HCT116 (cell line): Measurements from ENCODE around the gene ACVR1. TPM values are rescaled to one million over a fixed set of nuclear protein-coding genes. Genes with fewer than 3 reads are reported as not detected.
"Not testable (repeated sequence)": the region's sequence is repeated elsewhere in the genome, so short reads cannot be mapped to it uniquely, and the experiment has no call there.

Experiments used
- ATAC-seq: fragments of 200-7000 bp; cut with Tn5 transposase; 2 replicates; pipeline ENCODE4 v1.9.1; 2020; ENCODE audit warnings: mild to moderate bottlenecking, moderate library complexity
- BruUV-seq: library from RNA; stranded (reverse); fragments of 400-500 nt; replicated peaks from 2 replicates; lab custom pipeline; 2021; lab: Mats Ljungman, UMichigan
- CTCF ChIA-PET: fragments of 300-600 bp; sonication (Branson Sonifier 250); formaldehyde crosslinking; loops from one replicate; lab custom pipeline; 2021; ENCODE audit warnings: antibody characterized with exemption; lab: Charles Lee
- POLR2A ChIA-PET: fragments of 300-600, 350-600 bp; sonication (Branson Sonifier 250); formaldehyde crosslinking; loops from one replicate; lab custom pipeline; 2021; ENCODE audit warnings: antibody characterized with exemption; lab: Charles Lee
- RAD21 ChIA-PET, 2 experiments: fragments of 300-600 bp; sonication (Branson Sonifier 250); formaldehyde crosslinking; loops; one replicate each; lab custom pipeline; 2023; ENCODE audit warnings: low total read pairs in 2 of 2; ENCODE audit not compliant: uncharacterized antibody in 2 of 2, unreplicated experiment in 2 of 2, low non-redundant PET in 1 of 2; lab: Charles Lee
- DNase-seq: peaks from one replicate; pipeline ENCODE4 v3.0.0-alpha.2; 2010; ENCODE audit warnings: low read depth, low spot score
- H2AFZ ChIP-seq: fragments of 200-600 bp; shearing (Covaris generic), sonication (generic); 2 replicates; pipeline ENCODE4 v1.6.1; 2017; ENCODE audit warnings: low read depth, mixed run types, mixed read lengths, antibody characterized with exemption, low read length; ENCODE audit not compliant: poor library complexity, severe bottlenecking
- H3K27ac ChIP-seq: 2 replicates; pipeline ENCODE4 v1.5.1; 2012; ENCODE audit warnings: low read depth, low read length
- H3K27me3 ChIP-seq: fragments of 200-600 bp; sonication (generic); 2 replicates; pipeline ENCODE4 v1.6.1; 2016; ENCODE audit warnings: mixed run types, low read length, mixed read lengths; ENCODE audit not compliant: insufficient read depth
- H3K36me3 ChIP-seq, 2 experiments: fragments of 200-500 bp in 1 of 2; fragments of 200-600 bp in 1 of 2; sonication (Bioruptor generic) in 1 of 2; sonication (generic) in 1 of 2; 2 replicates each; pipeline versions ENCODE4 v1.5.1 to v1.6.1; 2014 to 2016; ENCODE audit warnings: low read length in 2 of 2, inconsistent platforms in 1 of 2, mixed read lengths in 1 of 2, mixed run types in 1 of 2; ENCODE audit not compliant: insufficient read depth in 2 of 2, control insufficient read depth in 1 of 2
- H3K4me1 ChIP-seq, 2 experiments: fragments of 200-600 bp in 1 of 2; sonication (generic) in 1 of 2; 2 replicates each; pipeline versions ENCODE4 v1.5.1 to v1.6.1; 2012 to 2017; ENCODE audit warnings: low read length in 2 of 2, inconsistent platforms in 1 of 2, mild to moderate bottlenecking in 1 of 2, mixed read lengths in 1 of 2, mixed run types in 1 of 2, moderate library complexity in 1 of 2; ENCODE audit not compliant: insufficient read depth in 2 of 2, control insufficient read depth in 1 of 2
- H3K4me2 ChIP-seq: fragments of 200-600 bp; sonication (generic); 2 replicates; pipeline ENCODE4 v1.6.1; 2017; ENCODE audit warnings: mixed run types, low read length, mixed read lengths
- H3K4me3 ChIP-seq, 2 experiments: fragments of 200-600 bp in 1 of 2; sonication (generic) in 1 of 2; replicated peaks in 1 of 2; 2 replicates each; pipeline ENCODE4 v1.5.1; 2011 to 2016; ENCODE audit warnings: low read length in 2 of 2, control low read depth in 1 of 2, low read depth in 1 of 2, mild to moderate bottlenecking in 1 of 2, mixed read lengths in 1 of 2, mixed run types in 1 of 2
- H3K79me2 ChIP-seq: fragments of 200-600 bp; sonication (generic); 2 replicates; pipeline ENCODE4 v1.6.1; 2017; ENCODE audit warnings: mild to moderate bottlenecking, mixed run types, low read length, moderate library complexity, mixed read lengths; ENCODE audit not compliant: insufficient read depth
- H3K9ac ChIP-seq: fragments of 200-600 bp; sonication (generic); 2 replicates; pipeline ENCODE4 v1.6.1; 2016; ENCODE audit warnings: low read length, mixed read lengths
- H3K9me2 ChIP-seq: fragments of 200-600 bp; sonication (generic), shearing (Covaris generic); 2 replicates; pipeline ENCODE4 v1.6.1; 2017; ENCODE audit warnings: mixed run types, mild to moderate bottlenecking, moderate library complexity; ENCODE audit not compliant: insufficient read depth
- H3K9me3 ChIP-seq, 2 experiments: fragments of 200-500 bp in 1 of 2; fragments of 200-600 bp in 1 of 2; sonication (Bioruptor generic) in 1 of 2; sonication (generic) in 1 of 2; 2 replicates each; pipeline ENCODE4 v1.6.1; 2014 to 2017; ENCODE audit warnings: low read length in 2 of 2, mixed read lengths in 2 of 2, inconsistent platforms in 1 of 2, low read depth in 1 of 2, mild to moderate bottlenecking in 1 of 2, mixed run types in 1 of 2, moderate library complexity in 1 of 2; ENCODE audit not compliant: control insufficient read depth in 1 of 2, insufficient read depth in 1 of 2
- H4K20me1 ChIP-seq: fragments of 200-600 bp; sonication (generic), shearing (Covaris generic); 2 replicates; pipeline ENCODE4 v1.6.1; 2017; ENCODE audit warnings: mixed run types, mild to moderate bottlenecking, moderate library complexity; ENCODE audit not compliant: insufficient read depth
- CEBPB ChIP-seq: IDR thresholded peaks from 2 replicates; pipeline ENCODE4 v1.6.1; 2012; ENCODE audit warnings: low read depth
- ELF1 ChIP-seq: IDR thresholded peaks from 2 replicates; pipeline ENCODE4 v1.6.1; 2012; ENCODE audit warnings: low read depth, borderline replicate concordance
- FOSL1 ChIP-seq: IDR thresholded peaks from 2 replicates; pipeline ENCODE4 v1.6.1; 2012; ENCODE audit warnings: low read depth
- POLR2AphosphoS5 ChIP-seq: IDR thresholded peaks from 2 replicates; pipeline ENCODE4 v1.6.1; 2011; ENCODE audit warnings: mild to moderate bottlenecking, low read depth, low read length, moderate library complexity
- SRF ChIP-seq: IDR thresholded peaks from 2 replicates; pipeline ENCODE4 v1.6.1; 2012; ENCODE audit warnings: low read depth
- ZBTB33 ChIP-seq: IDR thresholded peaks from 2 replicates; pipeline ENCODE4 v1.6.1; 2011; ENCODE audit warnings: mild to moderate bottlenecking, low read length, moderate library complexity; ENCODE audit not compliant: insufficient replicate concordance; ENCODE audit errors: extremely low read depth
- ZFX ChIP-seq: fragments of 450-650 bp; IDR thresholded peaks from 2 replicates; pipeline ENCODE4 v1.6.1; 2017
- ZNF274 ChIP-seq: fragments of 200-500 bp; sonication (Bioruptor generic); IDR thresholded peaks from 2 replicates; pipeline ENCODE4 v1.6.1; 2014; ENCODE audit warnings: mild to moderate bottlenecking, low read depth, low read length, inconsistent platforms
- intact Hi-C: fragments of 100-400 bp; cut with micrococcal nuclease; formaldehyde crosslinking; loops from 2 replicates; pipeline ENCODE4 v1.10.0; 2022
- total RNA-seq: library from RNA; stranded (reverse); gene quantifications from one replicate; pipeline ENCODE4 v1.2.1, GENCODE V29; 2021; ENCODE audit not compliant: unreplicated experiment

ACVR1 gene
- total RNA-seq, 1 experiment from 2014 or later: 16.9 TPM

GRCh38 chr2:157887946-157888345 is 11.8 kb upstream of the ACVR1 start (continued):
- no peak for TF ChIP-seq ZNF274

GRCh38 chr2:157884533-157884932 is 8.4 kb upstream of the ACVR1 start:
- H3K4me2 ChIP-seq, intact Hi-C loops, RAD21 ChIA-PET, H3K36me3 ChIP-seq, H3K79me2 ChIP-seq, H3K27me3 ChIP-seq, H3K27ac ChIP-seq, H3K9me2 ChIP-seq, DNase-seq, ATAC-seq, H4K20me1 ChIP-seq, H3K4me3 ChIP-seq, H3K4me1 ChIP-seq, CTCF ChIA-PET, H3K9me3 ChIP-seq, H2AFZ ChIP-seq, BruUV-seq, H3K9ac ChIP-seq, POLR2A ChIA-PET: not testable (repeated sequence)

DNA sequence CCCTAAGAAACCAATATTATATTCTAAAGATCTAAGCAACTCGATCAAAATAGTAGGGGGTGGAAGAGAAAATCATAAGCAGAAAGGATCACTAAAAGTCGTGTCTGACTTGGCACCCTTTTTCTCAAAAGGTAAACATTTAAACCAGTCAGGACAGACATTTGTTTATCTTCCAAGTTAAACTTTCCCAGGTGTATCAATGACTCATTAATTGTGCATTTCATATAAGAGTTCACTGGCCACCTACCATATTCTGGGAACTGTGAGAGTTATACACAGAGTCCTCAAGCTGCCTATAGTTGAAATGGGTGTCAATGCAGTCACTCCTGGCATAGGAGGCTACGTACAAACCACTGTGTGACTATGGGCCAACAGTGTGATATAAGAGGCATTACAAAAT is 4.8 kb upstream of the ACVR1 start:
- H4K20me1 ChIP-seq: no peaks in the 10 kb centered on the region
- no peak overlapping the region for H3K27ac ChIP-seq
- peaks cover 2 to 15% of the 10 kb centered on the region in 2 experiments; a peak in 3 of 4 replicates for H3K4me1 ChIP-seq
- no peak overlapping the region for H3K4me2 ChIP-seq
- intact Hi-C loops: no loop called here
- no TSS peak for BruUV-seq
- no peak overlapping the region for H2AFZ ChIP-seq
- no peak overlapping the region for H3K9ac ChIP-seq
- ATAC-seq (no peak), DNase-seq (no peak)
- ChIA-PET RAD21 (no interaction called here), POLR2A (no interaction called here), CTCF (no interaction called here)
- no peaks in the 10 kb centered on the region for H3K79me2 ChIP-seq
- H3K4me3 ChIP-seq: no peak overlapping the region
- H3K27me3 ChIP-seq: no peaks in the 10 kb centered on the region
- H3K9me2 ChIP-seq: no peaks in the 10 kb centered on the region
- TF ChIP-seq SRF (no peak), CEBPB (no peak), ZBTB33 (no peak), ELF1 (no peak), FOSL1 (no peak), ZFX (no peak), POLR2AphosphoS5 (no peak)
- no peaks in the 10 kb centered on the region for H3K9me3 ChIP-seq
- no peaks in the 10 kb centered on the region for H3K36me3 ChIP-seq
